Upper lobe of right lung (tissue), 1 donor: Measurements from ENCODE around the gene SEZ6L2. TPM values are rescaled to one million over a fixed set of nuclear protein-coding genes. Genes with fewer than 3 reads are reported as not detected.
"Not testable (repeated sequence)": the region's sequence is repeated elsewhere in the genome, so short reads cannot be mapped to it uniquely, and the experiment has no call there.

Experiments used
- ATAC-seq: fragments of 200-7000 bp; cut with Tn5 transposase; one replicate; pipeline ENCODE4 v1.9.1; 2020; ENCODE audit warnings: mild to moderate bottlenecking, moderate library complexity
- DNase-seq: peaks from one replicate; pipeline ENCODE4 v3.0.0-alpha.2; 2020
- H3K27ac ChIP-seq: fragments of 200-600 bp; one replicate; pipeline ENCODE4 v1.8.0; 2022
- H3K27me3 ChIP-seq: fragments of 200-600 bp; one replicate; pipeline ENCODE4 v1.8.0; 2022; ENCODE audit warnings: mild to moderate bottlenecking
- H3K36me3 ChIP-seq: fragments of 200-600 bp; one replicate; pipeline ENCODE4 v1.8.0; 2022
- H3K4me1 ChIP-seq: fragments of 200-600 bp; one replicate; pipeline ENCODE4 v1.8.0; 2022
- H3K4me3 ChIP-seq: fragments of 200-600 bp; one replicate; pipeline ENCODE4 v1.8.0; 2022; ENCODE audit warnings: mild to moderate bottlenecking
- H3K9me3 ChIP-seq: fragments of 200-600 bp; one replicate; pipeline ENCODE4 v1.8.0; 2022
- intact Hi-C: fragments of 100-400 bp; cut with DNase I; formaldehyde crosslinking; loops from one replicate; pipeline ENCODE4 v1.11.0; 2022
- total RNA-seq: library from RNA; stranded (reverse); fragmentation: NEBNext Ultra II Directional; extraction: Animal tissue kit (Norgen Biotek cat#: 25700); gene quantifications from one replicate; pipeline ENCODE4 v1.2.1, GENCODE V29; 2021
- TF ChIP-seq, protein P1 (sequence below): fragments of 200-600 bp; IDR thresholded peaks from one replicate; pipeline ENCODE4 v1.8.0; 2022; ENCODE audit warnings: antibody characterized with exemption
- donor health status: DM: no; HTN: yes; CAD: no; lungs with severe emphysema.

SEZ6L2 gene
- total RNA-seq, 1 donor from 2014 or later: 11.9 TPM

DNA sequence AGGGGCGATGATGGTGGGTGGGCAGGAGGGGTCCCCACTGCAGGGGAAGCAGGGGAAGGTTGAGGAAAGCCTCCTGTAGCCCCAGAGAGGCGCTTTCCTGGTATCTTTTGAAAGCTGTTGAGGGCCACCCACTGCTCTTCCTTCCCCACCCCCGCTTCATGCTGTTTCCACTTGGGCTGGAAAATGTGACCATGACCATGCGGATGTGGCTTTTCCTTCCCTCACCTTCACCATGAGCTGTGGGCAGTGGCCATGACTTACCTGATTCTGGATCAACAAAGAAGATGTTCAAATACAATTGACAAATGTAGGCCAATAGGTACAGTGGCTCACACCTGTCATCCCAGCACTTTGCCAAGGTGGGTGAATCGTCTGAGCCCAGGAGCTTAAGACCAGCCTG, 65.3 kb downstream of the SEZ6L2 start:
- peaks cover 92% of the 10 kb centered on the region for H3K36me3 ChIP-seq

DNA sequence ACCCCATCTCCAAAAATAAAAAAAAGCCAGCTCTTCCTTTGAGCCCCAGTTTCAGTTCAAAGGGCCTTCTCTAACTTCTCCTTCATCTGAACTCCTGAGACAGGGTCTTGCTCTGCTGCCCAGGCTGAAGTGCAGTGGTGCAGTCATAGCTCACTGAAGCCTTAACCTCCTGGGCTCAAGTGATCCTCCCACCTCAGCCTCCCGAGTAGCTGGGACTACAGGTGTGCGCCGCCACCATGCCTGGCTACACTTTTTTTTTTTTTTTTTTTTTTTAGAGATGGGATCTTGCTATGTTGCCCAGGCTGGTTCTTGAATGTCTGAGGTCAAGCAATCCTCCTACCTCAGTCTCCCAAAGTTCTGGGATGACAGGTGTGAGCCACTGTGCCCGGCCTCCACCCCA, 66.1 kb downstream of the SEZ6L2 start:
- DNase-seq, ATAC-seq, H3K9me3 ChIP-seq, H3K27me3 ChIP-seq, H3K27ac ChIP-seq, H3K4me3 ChIP-seq, H3K4me1 ChIP-seq, intact Hi-C loops: not testable (repeated sequence)
- H3K36me3 ChIP-seq: peaks cover 84% of the 10 kb centered on the region

More for the DNA sequence above, 65.3 kb downstream of the SEZ6L2 start:
- ATAC-seq: no peak
- no peak overlapping the region for H3K27ac ChIP-seq
- H3K4me1 ChIP-seq: peaks cover 2% of the 10 kb centered on the region
- intact Hi-C loops: no loop called here
- DNase-seq: no peak
- H3K27me3 ChIP-seq: no peaks in the 10 kb centered on the region
- H3K4me3 ChIP-seq: no peak overlapping the region
- no peaks in the 10 kb centered on the region for H3K9me3 ChIP-seq
- TF ChIP-seq, protein P1, sequence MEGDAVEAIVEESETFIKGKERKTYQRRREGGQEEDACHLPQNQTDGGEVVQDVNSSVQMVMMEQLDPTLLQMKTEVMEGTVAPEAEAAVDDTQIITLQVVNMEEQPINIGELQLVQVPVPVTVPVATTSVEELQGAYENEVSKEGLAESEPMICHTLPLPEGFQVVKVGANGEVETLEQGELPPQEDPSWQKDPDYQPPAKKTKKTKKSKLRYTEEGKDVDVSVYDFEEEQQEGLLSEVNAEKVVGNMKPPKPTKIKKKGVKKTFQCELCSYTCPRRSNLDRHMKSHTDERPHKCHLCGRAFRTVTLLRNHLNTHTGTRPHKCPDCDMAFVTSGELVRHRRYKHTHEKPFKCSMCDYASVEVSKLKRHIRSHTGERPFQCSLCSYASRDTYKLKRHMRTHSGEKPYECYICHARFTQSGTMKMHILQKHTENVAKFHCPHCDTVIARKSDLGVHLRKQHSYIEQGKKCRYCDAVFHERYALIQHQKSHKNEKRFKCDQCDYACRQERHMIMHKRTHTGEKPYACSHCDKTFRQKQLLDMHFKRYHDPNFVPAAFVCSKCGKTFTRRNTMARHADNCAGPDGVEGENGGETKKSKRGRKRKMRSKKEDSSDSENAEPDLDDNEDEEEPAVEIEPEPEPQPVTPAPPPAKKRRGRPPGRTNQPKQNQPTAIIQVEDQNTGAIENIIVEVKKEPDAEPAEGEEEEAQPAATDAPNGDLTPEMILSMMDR: no peak

DNA sequence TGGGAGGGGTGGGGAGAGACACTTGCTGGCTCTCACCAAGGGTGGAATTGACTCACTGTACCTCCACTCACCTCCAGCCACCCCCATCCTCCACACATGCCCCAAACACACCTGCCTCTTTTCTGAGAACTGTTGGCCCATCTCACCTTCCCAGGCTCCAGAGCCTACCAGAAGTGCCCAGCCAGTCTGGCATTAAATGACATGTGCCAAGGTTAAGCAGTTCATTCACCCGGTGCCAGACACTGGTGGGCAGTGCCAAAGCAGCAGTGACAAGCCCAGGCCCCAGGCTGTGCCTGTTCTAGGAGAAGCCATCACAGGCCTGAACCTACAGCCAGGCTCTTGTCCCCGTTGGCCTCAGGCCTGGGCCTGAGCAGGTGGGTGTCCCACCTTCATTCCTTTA, 67.9 kb downstream of the SEZ6L2 start:
- DNase-seq (no peak), ATAC-seq (peak; percentile 14)
- TF ChIP-seq, protein P1: no peak
- H3K9me3 ChIP-seq: no peaks in the 10 kb centered on the region
- no peak overlapping the region for H3K27ac ChIP-seq
- H3K4me1 ChIP-seq: peaks cover 15% of the 10 kb centered on the region
- intact Hi-C loops: no loop called here
- no peaks in the 10 kb centered on the region for H3K27me3 ChIP-seq
- no peak overlapping the region for H3K4me3 ChIP-seq
- peaks cover 66% of the 10 kb centered on the region for H3K36me3 ChIP-seq

DNA sequence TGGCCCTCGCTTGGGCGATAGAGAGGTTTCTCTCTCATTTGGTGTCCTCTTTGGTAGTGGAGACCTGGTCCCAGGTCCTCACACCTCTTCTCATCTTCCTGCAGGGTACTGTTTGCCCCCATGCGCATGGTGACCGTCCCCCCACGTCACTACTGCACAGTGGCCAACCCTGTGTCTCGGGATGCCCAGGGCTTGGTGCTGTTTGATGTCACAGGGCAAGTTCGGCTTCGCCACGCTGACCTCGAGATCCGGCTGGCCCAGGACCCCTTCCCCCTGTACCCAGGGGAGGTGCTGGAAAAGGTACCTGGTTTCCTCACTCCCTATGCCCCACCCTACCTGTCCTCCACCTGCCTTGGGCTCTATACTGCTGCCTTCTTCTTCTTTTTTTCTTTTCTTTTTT, 68.6 kb downstream of the SEZ6L2 start:
- Histone ChIP-seq H3K36me3 (peaks cover 59% of the 10 kb centered on the region), H3K4me3 (no peak overlapping the region), H3K9me3 (no peaks in the 10 kb centered on the region), H3K27ac (no peak overlapping the region), H3K4me1 (peaks cover 22% of the 10 kb centered on the region), H3K27me3 (no peaks in the 10 kb centered on the region)
- intact Hi-C loops: no loop called here
- ATAC-seq (no peak), DNase-seq (no peak)
- TF ChIP-seq, protein P1: no peak

DNA sequence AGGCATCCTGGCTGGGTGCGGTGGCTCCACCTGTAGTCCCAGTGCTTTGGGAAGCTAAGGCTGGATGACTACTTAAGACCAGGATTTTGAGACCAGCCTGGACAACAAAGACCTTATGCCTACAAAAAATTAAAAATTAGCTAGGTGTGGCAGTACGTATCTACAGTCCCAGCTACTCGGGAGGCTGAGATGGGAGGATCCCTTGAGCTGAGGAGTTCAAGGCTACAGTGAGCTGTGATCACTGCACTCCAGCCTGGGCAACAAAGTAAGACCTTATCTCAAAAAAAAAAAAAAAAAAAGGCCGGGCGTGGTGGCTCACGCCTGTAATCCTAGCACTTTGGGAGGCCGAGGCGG, 73.0 kb downstream of the SEZ6L2 start:
- H3K27ac ChIP-seq: peak overlapping the region; percentile 93
- intact Hi-C loops: no loop called here
- H3K4me1 ChIP-seq: peaks cover 64% of the 10 kb centered on the region
- H3K36me3 ChIP-seq: peaks cover 15% of the 10 kb centered on the region
- TF ChIP-seq, protein P1: no peak
- ATAC-seq (no peak), DNase-seq (no peak)
- no peak overlapping the region for H3K4me3 ChIP-seq
- H3K9me3 ChIP-seq: no peaks in the 10 kb centered on the region
- no peaks in the 10 kb centered on the region for H3K27me3 ChIP-seq

DNA sequence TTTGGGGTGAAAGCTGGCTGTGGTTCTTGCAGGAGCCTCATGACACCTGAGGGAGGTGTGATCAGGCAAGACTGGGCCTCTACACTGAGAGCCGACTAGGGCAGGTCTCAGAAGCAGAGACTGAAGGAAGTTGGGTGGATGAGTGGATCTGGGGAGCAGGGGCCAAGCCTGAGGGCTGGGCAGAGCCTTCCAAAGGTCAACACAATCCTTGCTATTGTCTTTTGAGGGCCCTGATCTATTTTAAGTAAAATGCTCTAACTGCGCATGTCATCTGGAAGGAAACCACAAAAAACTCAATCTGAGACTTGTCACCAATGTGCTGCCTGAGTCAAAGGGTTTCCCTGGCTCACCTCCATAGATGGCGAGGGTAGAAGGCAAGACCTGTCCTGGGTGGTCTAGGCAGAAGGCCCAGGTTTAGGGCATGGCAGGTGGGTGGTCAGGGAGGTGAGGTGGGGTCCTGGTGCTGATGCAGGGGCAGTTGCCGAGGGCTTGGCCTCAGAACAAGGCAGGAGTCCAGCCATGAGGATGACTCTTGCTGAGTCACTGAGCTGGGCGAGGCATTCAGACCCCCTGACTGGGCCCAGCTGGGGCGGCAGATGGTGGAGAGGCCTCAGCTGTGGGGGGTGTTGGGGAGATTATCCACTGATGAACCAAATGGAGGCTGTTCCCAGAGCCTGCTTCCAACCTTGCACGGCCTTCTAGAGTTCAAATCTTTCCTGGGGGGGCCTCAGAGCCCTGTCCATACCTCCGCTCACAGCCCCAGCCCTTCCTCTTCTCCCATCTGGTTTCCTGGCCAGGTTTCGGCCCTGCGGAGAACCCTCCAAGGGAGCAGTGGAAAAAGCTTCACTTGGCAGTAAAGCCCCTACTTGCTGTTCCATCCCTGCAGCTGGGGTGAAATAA, 74.0 kb downstream of the SEZ6L2 start:
- ATAC-seq: no peak
- Histone ChIP-seq H3K9me3 (no peaks in the 10 kb centered on the region), H3K4me1 (peaks cover 64% of the 10 kb centered on the region), H3K27ac (peak overlapping the region; percentile 93), H3K36me3 (peaks cover 7% of the 10 kb centered on the region), H3K27me3 (no peaks in the 10 kb centered on the region), H3K4me3 (peak overlapping the region; percentile 8)
- intact Hi-C loops: no loop called here
- no peak for DNase-seq
- TF ChIP-seq, protein P1: no peak
